Activated CD8-positive, alpha-beta T cell treated with anti-CD3 and anti-CD28 coated beads for 36 hours (primary cell): ENCODE measurements around the gene RHOH. TPM values are rescaled to one million over a fixed set of nuclear protein-coding genes. Genes with fewer than 3 reads are reported as not detected.

Source experiments
- ATAC-seq: fragments of 200-7000 bp; cut with Tn5 transposase; one replicate; pipeline ENCODE4 v1.10.0; 2021; ENCODE audit warnings: mild to moderate bottlenecking, moderate library complexity
- CTCF ChIA-PET: fragments of 350-600 bp; sonication (Branson Sonifier 250); formaldehyde crosslinking; loops from one replicate; lab custom pipeline; 2021; ENCODE audit warnings: antibody characterized with exemption; lab: Charles Lee
- POLR2A ChIA-PET: fragments of 350-600 bp; sonication (Branson Sonifier 250); formaldehyde crosslinking; loops from one replicate; lab custom pipeline; 2021; ENCODE audit warnings: antibody characterized with exemption; lab: Charles Lee
- DNase-seq: peaks from one replicate; pipeline ENCODE4 v3.0.0-alpha.2; 2020
- H3K27ac Mint-ChIP-seq: one replicate; pipeline ENCODE4 v1.8.0; 2021; ENCODE audit warnings: mild to moderate bottlenecking, mixed read lengths
- H3K27me3 Mint-ChIP-seq: one replicate; pipeline ENCODE4 v1.8.0; 2021; ENCODE audit warnings: mixed read lengths
- H3K36me3 Mint-ChIP-seq: one replicate; pipeline ENCODE4 v1.8.0; 2021; ENCODE audit warnings: low read depth, mixed read lengths
- H3K4me1 Mint-ChIP-seq: one replicate; pipeline ENCODE4 v1.8.0; 2021; ENCODE audit warnings: low read depth, mixed read lengths
- H3K4me3 Mint-ChIP-seq: one replicate; pipeline ENCODE4 v1.8.0; 2021; ENCODE audit warnings: mild to moderate bottlenecking, moderate library complexity, mixed read lengths
- H3K9me3 Mint-ChIP-seq: one replicate; pipeline ENCODE4 v1.8.0; 2021; ENCODE audit warnings: mixed read lengths
- intact Hi-C: fragments of 100-400 bp; cut with micrococcal nuclease; formaldehyde crosslinking; loops from one replicate; pipeline ENCODE4 v1.10.0; 2022
- total RNA-seq, 2 experiments: library from RNA; stranded (reverse); gene quantifications; one replicate each; pipeline ENCODE4 v1.2.3, GENCODE V29; 2021
- TF ChIP-seq, protein P1 (sequence below): fragments of 200-600 bp; IDR thresholded peaks from one replicate; pipeline ENCODE4 v1.8.0; 2022; ENCODE audit warnings: antibody characterized with exemption, mild to moderate bottlenecking

RHOH gene
- total RNA-seq, 2 experiments from 2014 or later: 121 to 126 TPM

GRCh38 chr4:40232610-40233009 is 35.8 kb downstream of the RHOH start:
- peak; percentile 67 for DNase-seq
- H3K27me3 Mint-ChIP-seq: no peaks in the 10 kb centered on the region
- POLR2A ChIA-PET: interaction anchor here (0.6 to 19.6 kb wide), 13 partner anchors 10 to 86 kb away, joined by 3 to 295 read pairs (median 12); partner anchors contain the start of gene RHOH
- H3K27ac Mint-ChIP-seq: peak overlapping the region; percentile 86
- TF ChIP-seq, protein P1, sequence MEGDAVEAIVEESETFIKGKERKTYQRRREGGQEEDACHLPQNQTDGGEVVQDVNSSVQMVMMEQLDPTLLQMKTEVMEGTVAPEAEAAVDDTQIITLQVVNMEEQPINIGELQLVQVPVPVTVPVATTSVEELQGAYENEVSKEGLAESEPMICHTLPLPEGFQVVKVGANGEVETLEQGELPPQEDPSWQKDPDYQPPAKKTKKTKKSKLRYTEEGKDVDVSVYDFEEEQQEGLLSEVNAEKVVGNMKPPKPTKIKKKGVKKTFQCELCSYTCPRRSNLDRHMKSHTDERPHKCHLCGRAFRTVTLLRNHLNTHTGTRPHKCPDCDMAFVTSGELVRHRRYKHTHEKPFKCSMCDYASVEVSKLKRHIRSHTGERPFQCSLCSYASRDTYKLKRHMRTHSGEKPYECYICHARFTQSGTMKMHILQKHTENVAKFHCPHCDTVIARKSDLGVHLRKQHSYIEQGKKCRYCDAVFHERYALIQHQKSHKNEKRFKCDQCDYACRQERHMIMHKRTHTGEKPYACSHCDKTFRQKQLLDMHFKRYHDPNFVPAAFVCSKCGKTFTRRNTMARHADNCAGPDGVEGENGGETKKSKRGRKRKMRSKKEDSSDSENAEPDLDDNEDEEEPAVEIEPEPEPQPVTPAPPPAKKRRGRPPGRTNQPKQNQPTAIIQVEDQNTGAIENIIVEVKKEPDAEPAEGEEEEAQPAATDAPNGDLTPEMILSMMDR: no peak
- ATAC-seq: no peak
- peak overlapping the region; percentile 19 for H3K4me3 Mint-ChIP-seq
- intact Hi-C loops: no loop called here
- H3K9me3 Mint-ChIP-seq: peaks cover 3% of the 10 kb centered on the region
- H3K4me1 Mint-ChIP-seq: peaks cover 85% of the 10 kb centered on the region
- H3K36me3 Mint-ChIP-seq: peaks cover 83% of the 10 kb centered on the region
- CTCF ChIA-PET: interaction anchor here (2.0 to 9.4 kb wide), 6 partner anchors 15 to 93 kb away, joined by 5 to 120 read pairs (median 18); partner anchors contain the start of gene RHOH

DNA sequence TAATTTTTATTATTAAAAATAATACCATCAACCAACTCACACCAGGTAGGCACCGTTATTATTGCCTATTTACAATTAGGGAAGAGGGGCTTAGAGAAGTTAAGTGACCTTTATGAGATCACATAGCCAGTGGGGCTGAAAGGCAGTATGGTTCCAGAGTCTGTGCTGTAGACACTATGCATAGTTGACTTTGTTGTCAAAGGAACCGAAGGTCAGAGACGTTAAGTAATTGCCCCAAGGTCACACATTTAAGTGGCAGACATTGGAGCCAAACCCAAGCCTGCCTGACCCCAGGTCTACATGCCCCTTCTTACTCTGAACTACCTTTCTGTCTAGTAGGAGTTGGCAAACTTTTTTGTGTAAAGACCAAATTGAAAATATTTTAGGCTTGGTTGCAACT is 36.4 kb downstream of the RHOH start:
- TF ChIP-seq, protein P1: no peak
- DNase-seq (peak; percentile 7), ATAC-seq (no peak)
- Mint-ChIP-seq H3K4me1 (peaks cover 87% of the 10 kb centered on the region), H3K4me3 (peak overlapping the region; percentile 14), H3K9me3 (peaks cover 3% of the 10 kb centered on the region), H3K27ac (peak overlapping the region; percentile 79), H3K36me3 (peaks cover 88% of the 10 kb centered on the region), H3K27me3 (no peaks in the 10 kb centered on the region)
- POLR2A ChIA-PET: interaction anchor here (1.5 to 19.6 kb wide), 7 partner anchors 9 to 84 kb away, joined by 4 to 295 read pairs (median 101); partner anchors contain the start of gene RHOH
- CTCF ChIA-PET: interaction anchor here (1.1 to 9.4 kb wide), 5 partner anchors 26 to 92 kb away, joined by 3 to 120 read pairs (median 19); partner anchors contain the start of gene RHOH
- intact Hi-C loops: no loop called here

GRCh38 chr4:40234519-40235039 is 37.7 kb downstream of the RHOH start:
- Mint-ChIP-seq H3K36me3 (peaks cover 89% of the 10 kb centered on the region), H3K4me3 (peak overlapping the region; percentile 44), H3K27me3 (no peaks in the 10 kb centered on the region), H3K9me3 (peaks cover 3% of the 10 kb centered on the region), H3K4me1 (peaks cover 82% of the 10 kb centered on the region), H3K27ac (peak overlapping the region; percentile 96)
- ATAC-seq (no peak), DNase-seq (peak; percentile 8)
- intact Hi-C loops: no loop called here
- CTCF ChIA-PET: interaction anchor here (1.0 to 4.1 kb wide), 4 partner anchors 30 to 91 kb away, joined by 3 to 18 read pairs (median 4); no protein-coding TSS in a partner anchor
- TF ChIP-seq, protein P1: no peak
- POLR2A ChIA-PET: interaction anchor here (0.8 to 19.6 kb wide), 10 partner anchors 8 to 90 kb away, joined by 3 to 295 read pairs (median 4); partner anchors contain the start of gene RHOH

- Mint-ChIP-seq H3K4me1 (peaks cover 82% of the 10 kb centered on the region), H3K9me3 (no peaks in the 10 kb centered on the region)
- intact Hi-C loops: no loop called here
Observed at GRCh38 chr4:40238008-40238699, 41.3 kb downstream of the RHOH start.

More at GRCh38 chr4:40238008-40238699, 41.3 kb downstream of the RHOH start:
- ChIA-PET POLR2A (interaction anchor here (0.6 to 19.6 kb wide), 19 partner anchors 10 to 340 kb away, joined by 3 to 295 read pairs (median 5); partner anchors contain the start of genes N4BP2 and RHOH), CTCF (interaction anchor here (0.8 to 4.7 kb wide), 21 partner anchors 9 to 89 kb away, joined by 3 to 32 read pairs (median 5); no protein-coding TSS in a partner anchor)
- Mint-ChIP-seq H3K27ac (peak overlapping the region; percentile 96), H3K36me3 (peaks cover 90% of the 10 kb centered on the region), H3K4me3 (peak overlapping the region; percentile 81), H3K27me3 (no peaks in the 10 kb centered on the region)
- TF ChIP-seq, protein P1: no peak
- DNase-seq (peak; percentile 62), ATAC-seq (peak; percentile 19)
